ENCODE data around the gene LYPLA2.

The LYPLA2 gene

DNA sequence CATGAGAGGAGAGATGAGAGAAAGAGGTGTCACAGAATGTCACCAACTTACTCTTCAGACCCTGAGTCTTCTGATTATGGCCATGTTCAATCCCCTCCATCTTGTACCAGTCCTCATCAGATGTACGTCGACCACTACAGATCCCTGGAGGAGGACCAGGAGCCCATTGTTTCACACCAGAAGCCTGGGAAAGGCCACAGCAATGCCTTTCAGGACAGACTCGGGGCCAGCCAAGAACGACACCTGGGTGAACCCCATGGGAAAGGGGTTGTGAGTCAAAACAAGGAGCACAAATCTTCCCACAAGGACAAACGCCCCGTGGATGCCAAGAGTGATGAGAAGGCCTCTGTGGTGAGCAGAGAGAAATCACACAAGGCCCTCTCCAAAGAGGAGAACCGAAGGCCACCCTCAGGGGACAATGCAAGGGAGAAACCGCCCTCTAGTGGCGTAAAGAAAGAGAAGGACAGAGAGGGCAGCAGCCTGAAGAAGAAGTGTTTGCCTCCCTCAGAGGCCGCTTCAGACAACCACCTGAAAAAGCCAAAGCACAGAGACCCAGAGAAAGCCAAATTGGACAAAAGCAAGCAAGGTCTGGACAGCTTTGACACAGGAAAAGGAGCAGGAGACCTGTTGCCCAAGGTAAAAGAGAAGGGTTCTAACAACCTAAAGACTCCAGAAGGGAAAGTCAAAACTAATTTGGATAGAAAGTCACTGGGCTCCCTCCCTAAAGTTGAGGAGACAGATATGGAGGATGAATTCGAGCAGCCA is 39.7 kb upstream of the LYPLA2 start:
- TF ChIP-seq, protein P1, sequence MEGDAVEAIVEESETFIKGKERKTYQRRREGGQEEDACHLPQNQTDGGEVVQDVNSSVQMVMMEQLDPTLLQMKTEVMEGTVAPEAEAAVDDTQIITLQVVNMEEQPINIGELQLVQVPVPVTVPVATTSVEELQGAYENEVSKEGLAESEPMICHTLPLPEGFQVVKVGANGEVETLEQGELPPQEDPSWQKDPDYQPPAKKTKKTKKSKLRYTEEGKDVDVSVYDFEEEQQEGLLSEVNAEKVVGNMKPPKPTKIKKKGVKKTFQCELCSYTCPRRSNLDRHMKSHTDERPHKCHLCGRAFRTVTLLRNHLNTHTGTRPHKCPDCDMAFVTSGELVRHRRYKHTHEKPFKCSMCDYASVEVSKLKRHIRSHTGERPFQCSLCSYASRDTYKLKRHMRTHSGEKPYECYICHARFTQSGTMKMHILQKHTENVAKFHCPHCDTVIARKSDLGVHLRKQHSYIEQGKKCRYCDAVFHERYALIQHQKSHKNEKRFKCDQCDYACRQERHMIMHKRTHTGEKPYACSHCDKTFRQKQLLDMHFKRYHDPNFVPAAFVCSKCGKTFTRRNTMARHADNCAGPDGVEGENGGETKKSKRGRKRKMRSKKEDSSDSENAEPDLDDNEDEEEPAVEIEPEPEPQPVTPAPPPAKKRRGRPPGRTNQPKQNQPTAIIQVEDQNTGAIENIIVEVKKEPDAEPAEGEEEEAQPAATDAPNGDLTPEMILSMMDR (IDR thresholded peaks at IDR 0.05; ENCODE audit: control insufficient read depth, insufficient read depth, low read depth, low read length, missing control alignments) = peak; percentile 74
- no peak overlapping the region for H3K4me3 ChIP-seq (ENCODE audit: control insufficient read depth, low read depth, low read length)
- DNase-seq (ENCODE audit: low read depth) = no peak

DNA sequence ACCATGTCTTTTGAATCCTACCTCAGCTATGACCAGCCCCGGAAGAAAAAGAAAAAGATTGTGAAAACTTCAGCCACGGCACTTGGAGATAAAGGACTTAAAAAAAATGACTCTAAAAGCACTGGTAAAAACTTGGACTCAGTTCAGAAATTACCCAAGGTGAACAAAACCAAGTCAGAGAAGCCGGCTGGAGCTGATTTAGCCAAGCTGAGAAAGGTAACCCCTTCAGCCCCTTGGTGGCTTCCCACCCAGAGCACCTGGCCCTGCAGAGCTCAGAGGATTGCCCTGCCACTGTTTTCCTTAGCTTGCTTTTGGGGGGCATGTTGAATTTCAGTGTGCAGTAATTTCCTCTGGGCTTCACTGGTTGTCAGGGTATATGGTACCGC is 39.1 kb upstream of the LYPLA2 start:
- TF ChIP-seq, protein P1 (IDR thresholded peaks at IDR 0.05; ENCODE audit: control insufficient read depth, insufficient read depth, low read depth, low read length, missing control alignments) = no peak
- H3K4me3 ChIP-seq (ENCODE audit: control insufficient read depth, low read depth, low read length) = no peak overlapping the region
- DNase-seq (ENCODE audit: low read depth) = no peak

DNA sequence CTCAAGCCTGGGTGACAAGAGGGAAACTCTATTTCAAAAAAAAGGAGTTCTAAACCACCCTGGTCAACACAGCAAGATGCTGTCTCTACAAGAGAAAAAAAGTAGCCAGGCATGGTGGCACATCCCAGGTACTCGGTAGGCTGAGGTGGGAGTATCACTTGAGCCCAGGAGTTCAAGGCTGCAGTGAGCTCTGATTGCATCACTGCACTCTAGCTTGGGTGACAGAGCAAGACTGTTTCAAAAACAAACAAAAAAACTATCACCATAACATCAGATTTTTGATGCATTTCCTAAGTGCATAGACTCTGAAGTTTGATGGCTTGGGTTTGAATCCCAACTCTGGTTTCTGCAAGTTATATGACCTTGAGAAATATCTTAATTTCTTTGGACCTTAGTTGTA is 38.0 kb upstream of the LYPLA2 start:
- H3K4me3 ChIP-seq (ENCODE audit: control insufficient read depth, low read depth, low read length) = no peak overlapping the region
- DNase-seq (ENCODE audit: low read depth) = no peak
- TF ChIP-seq, protein P1 (IDR thresholded peaks at IDR 0.05; ENCODE audit: control insufficient read depth, insufficient read depth, low read depth, low read length, missing control alignments) = no peak

DNA sequence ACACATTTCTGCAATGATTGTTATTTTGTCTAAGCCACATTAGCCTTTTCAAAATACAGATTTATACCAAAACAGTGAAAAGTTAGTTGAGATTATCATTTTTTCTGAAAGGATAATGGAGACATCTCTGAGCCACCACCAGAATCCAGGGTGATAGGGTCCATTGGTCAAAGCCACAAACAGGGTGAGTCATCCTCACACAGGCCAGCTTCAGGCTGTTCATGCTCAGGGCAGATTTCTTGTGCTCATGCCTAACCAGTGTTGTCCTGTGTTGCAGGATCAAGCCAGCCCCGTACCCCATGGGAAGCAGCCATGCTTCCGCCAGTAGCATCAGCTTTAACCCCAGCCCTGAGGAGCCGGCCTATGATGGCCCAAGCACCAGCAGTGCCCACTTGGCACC is 34.3 kb upstream of the LYPLA2 start:
- TF ChIP-seq, protein P1 (IDR thresholded peaks at IDR 0.05; ENCODE audit: control insufficient read depth, insufficient read depth, low read depth, low read length, missing control alignments) = no peak
- H3K4me3 ChIP-seq (ENCODE audit: control insufficient read depth, low read depth, low read length) = no peak overlapping the region
- DNase-seq (ENCODE audit: low read depth) = no peak

DNA sequence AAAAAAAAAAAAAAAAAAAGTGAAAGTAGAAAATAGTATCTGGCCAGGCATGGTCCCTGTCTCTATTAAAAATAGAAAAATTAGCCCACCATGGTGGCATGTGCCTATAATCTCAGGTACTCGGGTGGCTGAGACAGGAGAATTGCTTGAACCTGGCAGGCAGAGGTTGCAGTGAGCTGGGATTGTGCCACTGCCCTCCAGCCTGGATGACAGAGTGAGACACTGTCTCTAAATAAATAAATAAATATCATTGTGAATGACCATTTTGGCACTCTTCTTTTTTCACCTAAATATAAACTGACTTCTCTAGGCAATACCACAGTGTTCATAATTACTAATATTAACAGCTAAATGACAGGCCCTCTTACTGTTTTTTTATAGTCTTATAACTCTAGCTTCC is 33.1 kb upstream of the LYPLA2 start:
- H3K4me3 ChIP-seq (ENCODE audit: control insufficient read depth, low read depth, low read length) = no peak overlapping the region
- DNase-seq (ENCODE audit: low read depth) = no peak
- TF ChIP-seq, protein P1 (IDR thresholded peaks at IDR 0.05; ENCODE audit: control insufficient read depth, insufficient read depth, low read depth, low read length, missing control alignments) = no peak

DNA sequence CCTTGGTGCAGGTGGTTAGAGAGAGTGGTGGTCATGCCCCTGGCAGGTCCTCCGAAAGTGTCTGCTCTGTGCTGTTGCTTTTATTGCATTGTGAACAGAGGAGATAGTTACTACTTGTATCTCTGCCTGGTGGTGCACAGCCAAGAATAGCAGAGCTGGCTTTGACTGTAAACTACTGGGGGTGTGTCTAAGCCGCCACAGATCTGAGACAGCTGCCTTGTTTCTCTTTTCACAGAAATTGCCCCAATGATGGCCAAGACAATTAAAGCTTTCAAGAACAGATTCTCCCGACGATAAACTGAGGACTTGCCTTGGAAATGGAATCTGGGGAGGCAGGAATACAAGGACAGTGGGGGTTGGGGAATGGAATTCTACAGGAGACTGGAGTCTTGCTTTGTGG is 31.7 kb upstream of the LYPLA2 start:
- TF ChIP-seq, protein P1 (IDR thresholded peaks at IDR 0.05; ENCODE audit: control insufficient read depth, insufficient read depth, low read depth, low read length, missing control alignments) = no peak
- no peak for DNase-seq (ENCODE audit: low read depth)
- no peak overlapping the region for H3K4me3 ChIP-seq (ENCODE audit: control insufficient read depth, low read depth, low read length)
